Suprapubic skin (tissue), 4 donors: ENCODE measurements around the gene ARHGEF7. TPM values are rescaled to one million over a fixed set of nuclear protein-coding genes. Genes with fewer than 3 reads are reported as not detected.

Source experiments
- DNase-seq, 2 donors: peaks; one replicate each; pipeline ENCODE4 v3.0.0-alpha.2; 2019; ENCODE audit warnings: low spot score in 2 of 2
- H3K27ac ChIP-seq: fragments of 200-600 bp; sonication (generic); one replicate; pipeline ENCODE4 v1.5.1; 2019
- H3K27me3 ChIP-seq: fragments of 200-600 bp; sonication (generic); one replicate; pipeline ENCODE4 v1.5.1; 2019
- H3K36me3 ChIP-seq: fragments of 200-600 bp; sonication (generic); one replicate; pipeline ENCODE4 v1.5.1; 2019
- H3K4me1 ChIP-seq: fragments of 200-600 bp; sonication (generic); one replicate; pipeline ENCODE4 v1.5.1; 2019
- H3K4me3 ChIP-seq: fragments of 200-600 bp; sonication (generic); one replicate; pipeline ENCODE4 v1.5.1; 2019; ENCODE audit warnings: mild to moderate bottlenecking
- H3K9me3 ChIP-seq: fragments of 200-600 bp; sonication (generic); one replicate; pipeline ENCODE4 v1.5.1; 2019
- EP300 ChIP-seq: sonication (generic); formaldehyde crosslinking; IDR thresholded peaks from one replicate; pipeline ENCODE4 v1.6.1; 2017; ENCODE audit warnings: antibody characterized with exemption
- POLR2A ChIP-seq, 2 donors: fragments of 450-650 bp; IDR thresholded peaks; one replicate each; pipeline ENCODE4 v1.6.1; 2017; ENCODE audit warnings: antibody characterized with exemption in 2 of 2, mild to moderate bottlenecking in 2 of 2, moderate library complexity in 2 of 2
- POLR2AphosphoS5 ChIP-seq, 3 donors: sonication (generic); formaldehyde crosslinking; IDR thresholded peaks; one replicate each; pipeline ENCODE4 v1.6.1; 2017; ENCODE audit warnings: antibody characterized with exemption in 3 of 3
- WGBS: methylation state at CpG from one replicate; pipeline ENCODE4 v1.1.5; 2018; 5-methylcytosine and 5-hydroxymethylcytosine counted together
- total RNA-seq, 4 donors: library from RNA; depleted of rRNA; stranded (reverse); fragments of >200 nt; gene quantifications; one replicate each; pipeline ENCODE4 v1.1.0, GENCODE V29; 2016
- TF ChIP-seq, protein P1 (sequence below), 2 donors: fragments of 200-600 bp in 1 of 2; fragments of 450-650 bp in 1 of 2; sonication (generic) in 1 of 2; IDR thresholded peaks; one replicate each; pipeline ENCODE4 v1.5.1; 2016 to 2019; ENCODE audit warnings: antibody characterized with exemption in 2 of 2, mild to moderate bottlenecking in 1 of 2, moderate library complexity in 1 of 2

Gene ARHGEF7
- total RNA-seq, 4 donors from 2014 or later = 72.1 to 210 (median 99.6) TPM

- H3K27ac ChIP-seq = no peak overlapping the region
- DNase-seq = no peak
- no peaks in the 10 kb centered on the region for H3K36me3 ChIP-seq
- H3K27me3 ChIP-seq = no peaks in the 10 kb centered on the region
- 86% methylated on average over 29 of the region's 30 CpGs for WGBS
- no peaks in the 10 kb centered on the region for H3K4me1 ChIP-seq
- TF ChIP-seq EP300 (no peak), POLR2AphosphoS5 (IDR thresholded peaks at IDR 0.05) (no peak), POLR2A (IDR thresholded peaks at IDR 0.05) (no peak)
- TF ChIP-seq, protein P1, sequence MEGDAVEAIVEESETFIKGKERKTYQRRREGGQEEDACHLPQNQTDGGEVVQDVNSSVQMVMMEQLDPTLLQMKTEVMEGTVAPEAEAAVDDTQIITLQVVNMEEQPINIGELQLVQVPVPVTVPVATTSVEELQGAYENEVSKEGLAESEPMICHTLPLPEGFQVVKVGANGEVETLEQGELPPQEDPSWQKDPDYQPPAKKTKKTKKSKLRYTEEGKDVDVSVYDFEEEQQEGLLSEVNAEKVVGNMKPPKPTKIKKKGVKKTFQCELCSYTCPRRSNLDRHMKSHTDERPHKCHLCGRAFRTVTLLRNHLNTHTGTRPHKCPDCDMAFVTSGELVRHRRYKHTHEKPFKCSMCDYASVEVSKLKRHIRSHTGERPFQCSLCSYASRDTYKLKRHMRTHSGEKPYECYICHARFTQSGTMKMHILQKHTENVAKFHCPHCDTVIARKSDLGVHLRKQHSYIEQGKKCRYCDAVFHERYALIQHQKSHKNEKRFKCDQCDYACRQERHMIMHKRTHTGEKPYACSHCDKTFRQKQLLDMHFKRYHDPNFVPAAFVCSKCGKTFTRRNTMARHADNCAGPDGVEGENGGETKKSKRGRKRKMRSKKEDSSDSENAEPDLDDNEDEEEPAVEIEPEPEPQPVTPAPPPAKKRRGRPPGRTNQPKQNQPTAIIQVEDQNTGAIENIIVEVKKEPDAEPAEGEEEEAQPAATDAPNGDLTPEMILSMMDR (IDR thresholded peaks at IDR 0.05) = no peak
- H3K9me3 ChIP-seq = no peaks in the 10 kb centered on the region
- no peak overlapping the region for H3K4me3 ChIP-seq
Observed at GRCh38 chr13:111328574-111329410, 213.7 kb downstream of the ARHGEF7 start.

DNA sequence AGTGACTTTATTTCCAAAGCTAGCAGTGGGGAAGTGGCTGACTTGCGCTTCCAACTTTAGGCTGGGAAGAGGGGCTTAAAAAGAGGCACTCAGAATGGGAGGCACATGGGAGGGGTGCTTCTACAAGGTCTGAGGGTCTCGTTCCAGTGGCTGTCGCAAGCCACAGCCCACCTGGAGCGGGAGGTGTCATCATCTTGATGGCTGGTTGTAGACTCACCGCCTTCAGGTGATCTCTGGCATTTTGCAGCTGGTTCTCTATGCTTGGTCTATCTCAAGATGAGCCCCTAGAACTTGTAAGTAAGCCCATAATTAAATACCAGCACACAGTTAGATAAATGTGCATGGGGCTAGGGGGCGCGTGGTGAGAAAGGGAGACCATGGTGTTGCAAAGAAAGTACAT, 214.5 kb downstream of the ARHGEF7 start:
- no peaks in the 10 kb centered on the region for H3K36me3 ChIP-seq
- no peaks in the 10 kb centered on the region for H3K9me3 ChIP-seq
- H3K27ac ChIP-seq = no peak overlapping the region
- 93% methylated on average over 7 of the region's 7 CpGs for WGBS
- H3K4me3 ChIP-seq = no peak overlapping the region
- peak in 1 of 2 donors; percentile 34 for DNase-seq
- no peaks in the 10 kb centered on the region for H3K4me1 ChIP-seq
- no peaks in the 10 kb centered on the region for H3K27me3 ChIP-seq
- TF ChIP-seq POLR2AphosphoS5 (IDR thresholded peaks at IDR 0.05) (no peak), POLR2A (IDR thresholded peaks at IDR 0.05) (no peak)

GRCh38 chr13:111330066-111330610, 215.0 kb downstream of the ARHGEF7 start:
- TF ChIP-seq EP300 = no peak
- TF ChIP-seq POLR2AphosphoS5 (IDR thresholded peaks at IDR 0.05) = no peak
- no peak for TF ChIP-seq POLR2A (IDR thresholded peaks at IDR 0.05)
- TF ChIP-seq, protein P1 (IDR thresholded peaks at IDR 0.05) = no peak
- no peak overlapping the region for H3K4me3 ChIP-seq
- no peak overlapping the region for H3K27ac ChIP-seq
- no peaks in the 10 kb centered on the region for H3K36me3 ChIP-seq
- no peaks in the 10 kb centered on the region for H3K4me1 ChIP-seq
- H3K27me3 ChIP-seq = no peaks in the 10 kb centered on the region
- WGBS = 43% methylated on average over 11 of the region's 11 CpGs
- H3K9me3 ChIP-seq = no peaks in the 10 kb centered on the region
- DNase-seq = no peak

DNA sequence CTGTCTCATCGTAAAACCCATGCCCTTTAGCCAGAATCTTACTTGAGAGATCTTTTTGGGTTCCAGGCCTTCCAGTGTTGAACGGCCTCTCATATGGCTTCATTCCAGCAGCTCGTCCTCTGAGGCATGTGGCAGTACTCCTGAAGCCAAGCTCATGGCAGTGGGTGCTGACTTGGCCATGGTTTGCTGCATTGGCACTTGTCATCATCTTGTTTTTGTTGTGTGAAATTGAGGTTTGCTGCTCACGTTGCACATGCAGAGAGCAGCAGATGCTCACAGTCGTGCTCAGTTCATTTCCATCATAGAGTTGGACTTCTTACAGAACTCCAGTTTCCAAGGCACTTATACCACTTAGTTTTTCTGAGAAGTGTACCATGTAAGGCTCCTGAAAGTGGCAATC, 220.2 kb downstream of the ARHGEF7 start:
- Histone ChIP-seq H3K27me3 (no peaks in the 10 kb centered on the region), H3K9me3 (no peaks in the 10 kb centered on the region), H3K4me3 (no peak overlapping the region), H3K27ac (no peak overlapping the region), H3K36me3 (no peaks in the 10 kb centered on the region), H3K4me1 (no peaks in the 10 kb centered on the region)
- 58% methylated on average over 5 of the region's 5 CpGs for WGBS
- DNase-seq = no peak
- TF ChIP-seq POLR2A (IDR thresholded peaks at IDR 0.05) (no peak), POLR2AphosphoS5 (IDR thresholded peaks at IDR 0.05) (no peak), EP300 (no peak)
- TF ChIP-seq, protein P1 (IDR thresholded peaks at IDR 0.05) = no peak

DNA sequence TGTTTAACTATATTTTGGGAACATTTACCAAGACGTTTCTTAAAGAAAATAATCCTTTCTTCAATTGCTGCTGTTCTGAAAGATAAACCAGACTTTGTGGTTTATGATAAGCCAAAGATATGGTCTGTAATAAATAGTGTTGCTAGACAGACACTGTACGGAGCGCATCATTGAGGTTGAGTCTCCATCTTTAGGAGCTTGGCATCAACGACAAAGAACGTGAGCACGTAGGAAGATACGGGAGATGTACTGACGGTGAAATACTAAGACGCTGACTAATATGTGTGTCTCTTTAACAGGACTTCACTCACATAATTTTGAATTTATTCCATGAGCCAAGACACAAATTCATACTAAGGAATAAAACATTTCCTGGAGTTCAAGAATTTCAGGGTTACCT, 221.6 kb downstream of the ARHGEF7 start:
- H3K9me3 ChIP-seq = no peaks in the 10 kb centered on the region
- H3K27me3 ChIP-seq = no peaks in the 10 kb centered on the region
- 89% methylated on average over 9 of the region's 9 CpGs for WGBS
- H3K4me3 ChIP-seq = no peak overlapping the region
- no peaks in the 10 kb centered on the region for H3K36me3 ChIP-seq
- no peak overlapping the region for H3K27ac ChIP-seq
- no peak for DNase-seq
- TF ChIP-seq POLR2AphosphoS5 (IDR thresholded peaks at IDR 0.05) (no peak), POLR2A (IDR thresholded peaks at IDR 0.05) (no peak), EP300 (no peak)
- TF ChIP-seq, protein P1 (IDR thresholded peaks at IDR 0.05) = no peak
- no peaks in the 10 kb centered on the region for H3K4me1 ChIP-seq
